Measurements from ENCODE around the gene SKAP2.

DNA sequence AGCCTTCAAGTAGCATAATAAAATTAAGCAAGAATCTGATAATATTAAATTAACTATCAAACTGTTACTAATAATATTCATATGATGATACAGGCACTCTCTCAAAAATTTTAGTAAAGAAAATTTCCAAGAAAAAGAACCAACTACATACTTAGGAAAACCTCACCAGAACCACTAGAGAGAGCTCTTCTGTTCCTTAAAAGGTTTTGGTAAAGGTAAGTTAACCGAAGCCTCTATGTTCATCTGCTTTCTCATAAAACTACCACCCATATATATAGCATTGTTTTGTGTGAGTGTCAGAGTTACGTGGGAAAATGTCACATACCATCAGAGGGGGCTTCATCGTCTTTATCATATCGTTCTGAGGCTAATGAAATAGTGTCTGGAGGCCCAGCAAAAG, 20.7 kb downstream of the SKAP2 start:
- TF ChIP-seq CTCF (IDR thresholded peaks at IDR 0.05) (no peak), EP300 (IDR thresholded peaks at IDR 0.05) (no peak), POLR2AphosphoS5 (IDR thresholded peaks at IDR 0.05) (no peak)
